H1 (cell line): ENCODE results near the gene PIGX. TPM values are rescaled to one million over a fixed set of nuclear protein-coding genes. Genes with fewer than 3 reads are reported as not detected.

Source experiments
- ASH2L ChIP-seq: fragments of 200-600, 300-600 bp; sonication (generic); IDR thresholded peaks from one replicate; pipeline ENCODE4 v1.7.1; 2017; ENCODE audit warnings: low read length
- BACH1 ChIP-seq: IDR thresholded peaks from 2 replicates; pipeline ENCODE4 v1.6.1; 2012; ENCODE audit warnings: low read length, improper control_type of control experiment
- BCL11A ChIP-seq, 2 experiments: IDR thresholded peaks; one replicate each; pipeline ENCODE4 v1.6.1; 2011; ENCODE audit warnings: low read depth in 2 of 2, low read length in 2 of 2, mild to moderate bottlenecking in 2 of 2
- CBX5 ChIP-seq: fragments of 300-800, 300-1000 bp; sonication (generic); IDR thresholded peaks from 2 replicates; pipeline ENCODE4 v1.7.1; 2016; ENCODE audit warnings: antibody characterized with exemption, low read length, low read depth
- CHD1 ChIP-seq: IDR thresholded peaks from 2 replicates; pipeline ENCODE4 v1.6.1; 2012; ENCODE audit warnings: low read depth, low read length, improper control_type of control experiment
- EZH2 ChIP-seq: fragments of 200-600 bp; sonication (generic); IDR thresholded peaks from 2 replicates; pipeline ENCODE4 v1.7.1; 2012; ENCODE audit warnings: low read depth, mild to moderate bottlenecking, moderate library complexity, low read length, inconsistent platforms; ENCODE audit not compliant: severe bottlenecking
- GABPA ChIP-seq: IDR thresholded peaks from 2 replicates; pipeline ENCODE4 v1.6.1; 2011; ENCODE audit warnings: mild to moderate bottlenecking, low read length, moderate library complexity, borderline replicate concordance; ENCODE audit not compliant: insufficient read depth
- GTF2F1 ChIP-seq: IDR thresholded peaks from 2 replicates; pipeline ENCODE4 v1.6.1; 2012; ENCODE audit warnings: low read depth, low read length, improper control_type of control experiment, borderline replicate concordance
- HDAC2 ChIP-seq, 2 experiments: fragments of 300-600 bp in 1 of 2; sonication (generic) in 1 of 2; IDR thresholded peaks; 2 replicates each; pipeline ENCODE4 v1.6.1; 2011 to 2012; ENCODE audit warnings: low read depth in 2 of 2, low read length in 2 of 2, mild to moderate bottlenecking in 2 of 2, moderate library complexity in 2 of 2, borderline replicate concordance in 1 of 2, inconsistent platforms in 1 of 2
- JUN ChIP-seq: IDR thresholded peaks from 2 replicates; pipeline ENCODE4 v1.6.1; 2011; ENCODE audit warnings: low read depth, mild to moderate bottlenecking, improper control_type of control experiment, low read length
- JUND ChIP-seq: IDR thresholded peaks from 2 replicates; pipeline ENCODE4 v1.6.1; 2011; ENCODE audit warnings: mild to moderate bottlenecking, improper control_type of control experiment, low read length
- MAFK ChIP-seq: IDR thresholded peaks from 2 replicates; pipeline ENCODE4 v1.6.1; 2012; ENCODE audit warnings: low read depth, mild to moderate bottlenecking, improper control_type of control experiment, low read length
- PHF8 ChIP-seq: fragments of 200-600 bp; sonication (generic); conservative IDR thresholded peaks from 2 replicates; pipeline ENCODE4 v1.7.1; 2012; ENCODE audit warnings: low read depth, mild to moderate bottlenecking, inconsistent platforms, low read length, moderate library complexity
- POLR2AphosphoS5 ChIP-seq: IDR thresholded peaks from 2 replicates; pipeline ENCODE4 v1.6.1; 2011; ENCODE audit warnings: low read depth, low read length
- RNF2 ChIP-seq: fragments of 200-900, 300-1000 bp; sonication (generic); IDR thresholded peaks from 2 replicates; pipeline ENCODE4 v1.7.1; 2016; ENCODE audit warnings: borderline replicate concordance, low read depth, mild to moderate bottlenecking, antibody characterized with exemption, low read length; ENCODE audit not compliant: poor library complexity, severe bottlenecking; ENCODE audit errors: missing control alignments
- RXRA ChIP-seq: IDR thresholded peaks from 2 replicates; pipeline ENCODE4 v1.6.1; 2011; ENCODE audit warnings: low read depth, mild to moderate bottlenecking, low read length, moderate library complexity; ENCODE audit not compliant: insufficient read depth
- SIN3A ChIP-seq, 2 experiments: IDR thresholded peaks in 1 of 2; conservative IDR thresholded peaks in 1 of 2; 2 replicates each; pipeline ENCODE4 v1.6.1; 2011 to 2012; ENCODE audit warnings: low read length in 2 of 2, improper control_type of control experiment in 1 of 2, low read depth in 1 of 2, mild to moderate bottlenecking in 1 of 2
- SIRT6 ChIP-seq: IDR thresholded peaks from one replicate; pipeline ENCODE4 v1.7.1; 2012; ENCODE audit warnings: low read length, inconsistent platforms
- SIX5 ChIP-seq: IDR thresholded peaks from 2 replicates; pipeline ENCODE4 v1.6.1; 2011; ENCODE audit warnings: mild to moderate bottlenecking, low read depth, low read length
- SRF ChIP-seq: IDR thresholded peaks from 2 replicates; pipeline ENCODE4 v1.6.1; 2011; ENCODE audit warnings: mild to moderate bottlenecking, low read depth, low read length, moderate library complexity
- TBP ChIP-seq: IDR thresholded peaks from 2 replicates; pipeline ENCODE4 v1.6.1; 2011; ENCODE audit warnings: low read depth, low read length, improper control_type of control experiment
- TCF12 ChIP-seq: IDR thresholded peaks from 2 replicates; pipeline ENCODE4 v1.6.1; 2011; ENCODE audit warnings: low read depth, mild to moderate bottlenecking, low read length
- TEAD4 ChIP-seq: IDR thresholded peaks from 2 replicates; pipeline ENCODE4 v1.6.1; 2012; ENCODE audit warnings: low read depth, low read length, inconsistent platforms, mixed read lengths
- YY1 ChIP-seq: IDR thresholded peaks from 2 replicates; pipeline ENCODE4 v1.6.1; 2011; ENCODE audit warnings: low read depth, mild to moderate bottlenecking, low read length
- ZNF274 ChIP-seq: IDR thresholded peaks from 2 replicates; pipeline ENCODE4 v1.7.0; 2012; ENCODE audit warnings: low read length, borderline replicate concordance; ENCODE audit errors: extremely low read depth
- polyA plus RNA-seq, 7 experiments: library from polyadenylated mRNA; depleted of rRNA in 3 of 7; stranded (reverse) in 5 of 7; unstranded in 2 of 7; fragments of >200 nt in 5 of 7; fragments of 200-250 nt in 2 of 7; gene quantifications; 1 replicate in 5 of 7; 2 replicates in 1 of 7; 4 replicates in 1 of 7; pipeline versions ENCODE4 v1.2.1 to v1.2.3, GENCODE V29; 2011 to 2013; ENCODE audit warnings: missing spikeins in 2 of 7, mixed read lengths in 2 of 7
- total RNA-seq: library from RNA; stranded (reverse); fragmentation: NEBNext Ultra II Directional; extraction: Animal tissue kit (Norgen Biotek cat#: 25700); gene quantifications from 2 replicates; pipeline ENCODE4 v1.2.1, GENCODE V29; 2021

PIGX gene
- total and polyA plus RNA-seq, 2 of the 8 experiments (the other 6 are each of a cell fraction or from before 2014, with no cell fraction given) = 7.0 to 14.9 TPM

- no peak for TF ChIP-seq EZH2
- TF ChIP-seq SIN3A (conservative IDR thresholded peaks at IDR 0.05 in 1 of 2, IDR thresholded peaks at IDR 0.05 in 1 of 2; ENCODE audit: low read depth in 1 of 2, low read length in 2 of 2) = no peak; a peak in 1 of 4 replicates
- TF ChIP-seq SIRT6 = no peak
- peak; percentile 80 for TF ChIP-seq PHF8
- no peak for TF ChIP-seq RXRA
- TF ChIP-seq RNF2 = no peak
- no peak for TF ChIP-seq CBX5
- 0 out of 2 replicates have a peak, but pooled peaks have one; percentile 32 for TF ChIP-seq TBP
- TF ChIP-seq POLR2AphosphoS5 = peak; percentile 75
- TF ChIP-seq TCF12 = no peak
- TF ChIP-seq ASH2L = peak; percentile 82
- TF ChIP-seq JUND = no peak
- TF ChIP-seq HDAC2 (IDR thresholded peaks at IDR 0.05; ENCODE audit: borderline replicate concordance in 1 of 2, low read depth in 2 of 2, low read length in 2 of 2) = peak in 1 of 2 experiments; percentile 42; a peak in 1 of 4 replicates
- peak; percentile 89 for TF ChIP-seq YY1
- TF ChIP-seq GABPA = no peak
- no peak for TF ChIP-seq CHD1
- no peak for TF ChIP-seq BACH1
- no peak for TF ChIP-seq GTF2F1
- peak; percentile 54 for TF ChIP-seq SIX5
- TF ChIP-seq BCL11A (IDR thresholded peaks at IDR 0.05; ENCODE audit: low read depth in 2 of 2, low read length in 2 of 2) = no peak
- no peak for TF ChIP-seq TEAD4
- TF ChIP-seq ZNF274 = no peak
- TF ChIP-seq JUN = no peak
- no peak for TF ChIP-seq MAFK
- TF ChIP-seq SRF = no peak
Measured at GRCh38 chr3:196739671-196740480, 27.7 kb downstream of the PIGX start, which contains the start of gene PAK2 (continued).
